Activated CD4-positive, CD25-positive, alpha-beta regulatory T cell (primary cell): ENCODE results near the gene RYR2.

ENCODE experiments used
- DNase-seq, 4 experiments: peaks; one replicate each; lab custom pipeline; 2025; lab: John Stamatoyannopoulos, UW

Gene RYR2

DNA sequence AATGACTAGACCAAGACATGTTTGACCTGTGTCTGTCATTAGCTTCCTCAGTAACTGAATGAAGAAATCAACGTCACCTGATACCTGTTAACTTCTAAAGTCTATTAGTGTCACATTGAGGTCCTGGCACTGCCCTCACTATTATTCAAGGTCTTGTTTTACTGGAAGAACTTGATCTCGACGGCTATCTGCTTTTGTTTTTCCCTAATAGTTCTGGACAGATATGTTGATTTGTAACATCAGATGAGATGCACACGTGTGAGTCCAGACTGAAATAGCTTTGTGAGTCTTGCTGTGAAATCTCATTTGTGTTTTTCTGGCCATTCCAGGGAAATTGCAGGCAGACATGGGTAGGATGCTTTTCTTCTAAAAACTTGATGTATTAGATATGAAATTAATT is 159.2 kb downstream of the RYR2 start:
- no peak for DNase-seq

DNA sequence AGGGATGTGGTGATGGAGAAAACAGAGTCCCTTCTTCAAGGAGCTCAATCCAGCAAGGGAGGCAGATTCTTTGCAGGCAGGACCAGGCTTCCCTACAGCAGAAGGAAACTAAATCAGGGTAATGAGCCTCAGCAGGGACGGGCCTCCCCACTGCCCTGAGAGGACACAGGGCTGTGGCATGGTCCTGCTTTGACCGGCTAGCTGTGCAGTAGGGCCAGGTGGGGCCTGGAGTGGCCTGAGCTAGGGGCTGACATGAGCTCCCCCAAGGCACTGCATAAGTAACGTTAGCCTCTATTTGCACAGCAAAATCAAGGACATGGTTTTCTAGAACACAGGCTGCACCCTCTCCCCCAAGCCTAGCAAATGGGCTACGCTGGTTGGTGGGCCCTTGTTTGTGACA is 162.9 kb downstream of the RYR2 start:
- DNase-seq, result no peak

DNA sequence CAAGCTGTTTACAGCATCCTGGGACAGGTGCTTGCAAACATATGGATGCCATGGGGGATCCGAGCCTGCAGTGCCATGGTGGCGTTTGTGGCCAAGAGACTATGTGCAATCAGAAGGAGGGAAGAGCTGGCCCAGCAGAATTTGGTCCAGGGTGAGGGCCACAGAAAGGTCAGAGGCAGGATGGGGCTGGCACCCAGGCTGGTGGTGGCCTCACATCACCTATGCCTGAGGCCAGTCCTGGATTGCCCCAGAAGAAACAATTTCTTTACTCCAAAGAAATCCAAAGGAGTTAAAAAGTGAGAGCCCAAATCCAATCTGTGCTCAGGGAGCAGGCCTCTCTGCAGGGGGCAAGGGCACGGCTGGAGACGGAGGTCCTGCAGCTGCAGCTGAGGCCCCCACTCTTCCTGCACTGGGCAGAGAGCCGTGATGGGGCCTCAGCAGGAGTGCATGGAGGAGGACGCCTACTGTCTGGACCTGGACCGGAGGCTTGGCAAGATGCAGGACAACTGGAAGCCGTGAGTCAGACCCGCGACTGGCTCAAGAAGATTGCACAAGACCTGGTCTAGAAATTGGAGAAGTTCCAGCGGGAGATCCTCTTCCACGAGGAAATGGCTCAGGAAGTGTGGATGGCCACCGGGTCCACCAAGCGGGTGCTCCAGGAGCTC is 163.5 kb downstream of the RYR2 start:
- DNase-seq, result no peak

DNA sequence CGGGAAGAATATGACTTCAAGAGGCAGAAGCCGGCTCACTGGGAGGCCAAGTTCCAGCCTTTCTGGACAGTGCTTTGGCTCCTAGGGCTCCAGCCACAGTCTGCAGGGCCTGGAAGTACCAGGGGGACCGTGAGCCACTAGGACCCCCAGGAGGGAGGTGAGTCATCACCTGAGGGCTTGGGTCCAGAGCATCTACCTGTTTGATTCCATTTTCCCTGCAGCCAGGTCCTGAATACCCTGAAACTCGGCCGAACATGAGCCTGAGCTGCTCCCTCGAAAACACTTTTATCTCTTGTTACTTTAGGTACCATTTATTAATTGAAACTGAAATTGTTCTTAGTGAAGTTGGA is 164.1 kb downstream of the RYR2 start:
- no peak for DNase-seq

DNA sequence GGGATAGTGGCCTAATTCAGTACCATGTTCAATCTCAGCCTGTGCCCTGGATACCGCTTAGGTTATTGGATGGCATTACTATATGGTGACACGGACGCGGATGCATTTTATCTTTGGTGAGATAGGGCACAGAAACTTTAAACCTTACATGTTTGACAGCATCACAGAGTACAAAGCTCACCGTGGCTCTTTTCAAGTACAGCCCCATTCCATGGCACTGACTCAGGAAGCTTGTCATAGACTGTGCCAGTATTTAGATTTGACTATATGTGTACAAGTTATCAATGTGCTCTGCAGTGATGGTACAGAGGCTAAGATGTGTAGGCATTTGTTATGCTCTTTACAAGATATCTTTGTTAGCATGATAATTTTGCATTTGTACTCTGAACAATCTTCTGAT is 169.0 kb downstream of the RYR2 start:
- no peak for DNase-seq

DNA sequence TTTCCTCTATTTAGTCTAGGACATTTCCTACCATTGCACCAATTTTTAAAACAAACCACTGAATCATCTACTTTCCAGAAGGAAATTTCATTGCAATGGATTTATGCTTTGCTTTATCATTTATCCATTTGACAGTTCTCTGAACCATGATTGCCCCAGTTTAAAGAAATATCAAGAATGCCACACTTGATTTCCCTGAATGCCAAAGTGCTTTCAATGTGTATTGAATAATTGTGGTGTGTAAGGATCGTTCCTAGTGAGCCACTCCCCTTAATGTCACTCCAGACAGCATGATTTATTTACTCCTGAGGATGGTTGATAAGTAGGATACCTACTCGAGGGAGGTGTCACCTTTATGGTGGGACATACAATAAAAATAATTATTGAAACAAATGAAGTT is 169.6 kb downstream of the RYR2 start:
- DNase-seq, result no peak

DNA sequence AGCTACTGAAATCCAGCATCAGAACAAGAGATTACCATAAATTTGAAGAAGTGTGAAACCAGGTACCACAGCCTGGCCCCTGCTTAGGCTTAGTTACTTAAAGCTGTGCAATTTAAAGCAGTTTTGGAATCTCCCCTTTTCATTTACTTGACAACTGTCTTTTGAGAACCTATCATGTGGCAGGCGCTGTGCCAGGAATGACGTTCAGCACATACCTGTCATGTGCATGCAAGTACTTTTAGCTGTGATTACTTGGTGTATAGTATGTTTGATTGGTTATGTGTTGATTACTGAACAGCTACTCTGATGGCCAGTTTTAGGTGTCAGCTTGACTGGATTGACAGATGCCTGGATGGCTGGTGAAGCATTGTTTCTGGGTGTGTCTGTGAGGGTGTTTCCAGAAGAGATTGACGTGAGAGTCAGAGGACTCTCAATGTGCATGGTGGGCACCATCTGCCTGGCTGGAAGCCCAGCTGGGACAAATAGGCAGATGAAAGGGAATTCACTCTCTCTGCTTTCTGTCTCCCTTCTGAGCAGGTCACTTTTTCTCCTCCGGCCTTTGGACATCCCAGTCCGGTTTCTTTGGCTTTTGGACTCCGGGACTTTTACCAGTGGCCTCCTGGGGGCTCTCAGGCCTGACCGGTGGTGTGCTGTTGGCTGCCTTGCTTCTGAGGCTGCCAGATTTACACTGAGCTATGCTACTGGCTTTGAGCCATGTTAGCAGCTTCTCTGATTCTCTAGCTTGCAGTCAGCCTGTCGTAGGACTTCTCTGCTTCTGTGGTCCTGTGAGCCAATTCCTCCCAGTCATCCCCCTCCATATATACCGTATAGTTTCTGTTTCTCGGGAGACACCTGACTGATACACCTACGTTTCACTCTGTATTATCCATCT is 178.0 kb downstream of the RYR2 start:
- DNase-seq, result no peak

DNA sequence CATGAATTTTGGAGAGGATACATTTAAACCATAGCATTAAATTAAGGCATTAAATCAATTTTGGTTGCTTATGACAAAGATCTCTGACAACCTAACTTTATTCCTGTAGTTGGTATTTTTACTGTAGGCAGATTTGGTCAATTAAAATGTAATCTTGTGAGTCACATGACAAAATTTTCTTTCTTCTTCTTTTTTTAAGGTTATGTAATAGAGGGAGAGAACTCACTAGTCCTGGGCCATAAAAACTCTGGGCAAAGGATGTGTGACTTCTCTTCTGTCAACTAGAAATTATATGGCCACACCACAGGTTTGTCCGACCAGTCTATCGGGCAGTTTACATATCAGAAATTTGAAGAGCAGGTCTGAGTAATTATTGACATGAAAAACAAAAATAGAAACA is 181.4 kb downstream of the RYR2 start:
- no peak for DNase-seq

DNA sequence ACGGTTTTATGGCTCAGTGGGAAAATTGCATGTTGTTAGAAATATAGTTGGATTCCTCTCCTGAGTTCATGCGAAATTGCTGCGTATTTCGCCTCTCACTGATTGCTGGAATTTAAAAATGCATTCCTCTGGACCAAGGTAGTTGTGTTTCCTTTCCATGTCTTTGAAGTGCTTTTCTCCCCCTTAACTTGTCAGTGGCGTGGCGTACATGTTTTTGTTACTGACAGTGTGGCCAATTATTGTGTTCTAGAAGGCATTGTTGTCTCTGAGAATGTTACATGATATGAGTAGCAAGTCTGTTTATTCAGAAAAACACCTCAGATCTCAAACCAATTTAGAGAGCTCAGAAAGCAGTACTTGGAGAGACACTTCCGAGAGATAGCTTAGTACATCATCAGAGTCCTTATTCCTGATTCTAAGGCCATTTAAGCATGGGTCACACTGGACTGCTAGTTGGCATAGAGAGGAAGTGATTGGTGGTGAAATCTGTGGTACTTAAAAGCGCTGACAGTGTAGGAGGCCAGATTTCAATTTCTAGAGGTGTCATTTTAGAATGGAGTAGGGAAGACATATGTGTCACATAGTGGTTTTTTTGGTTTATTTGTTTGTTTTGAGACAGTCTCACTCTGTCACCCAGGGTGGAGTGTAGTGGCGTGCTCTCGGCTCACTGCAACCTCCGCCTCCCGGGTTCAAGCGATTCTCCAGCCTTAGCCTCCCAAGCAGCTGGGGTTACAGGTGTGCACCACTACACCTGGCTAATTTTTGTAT is 184.4 kb downstream of the RYR2 start:
- DNase-seq, result no peak

DNA sequence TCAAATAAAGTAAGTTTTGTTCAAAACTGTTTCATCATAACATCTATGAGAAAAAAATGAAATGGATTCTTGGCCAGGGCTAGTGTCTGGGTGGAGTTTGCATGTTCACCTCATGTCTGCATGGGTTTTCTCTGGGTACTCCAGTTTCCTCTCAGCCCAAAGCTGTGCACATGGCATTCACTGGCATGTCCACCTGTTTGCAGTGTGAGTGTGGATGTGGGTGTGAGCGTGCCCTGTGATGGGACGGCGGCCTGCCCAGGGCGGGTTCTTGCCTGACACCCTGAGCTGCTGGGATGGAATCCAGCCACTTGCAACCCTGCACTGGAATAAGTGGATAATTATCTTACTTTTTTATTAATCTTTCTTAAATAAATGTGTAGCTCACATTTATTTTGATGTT is 185.5 kb downstream of the RYR2 start:
- DNase-seq, result no peak

DNA sequence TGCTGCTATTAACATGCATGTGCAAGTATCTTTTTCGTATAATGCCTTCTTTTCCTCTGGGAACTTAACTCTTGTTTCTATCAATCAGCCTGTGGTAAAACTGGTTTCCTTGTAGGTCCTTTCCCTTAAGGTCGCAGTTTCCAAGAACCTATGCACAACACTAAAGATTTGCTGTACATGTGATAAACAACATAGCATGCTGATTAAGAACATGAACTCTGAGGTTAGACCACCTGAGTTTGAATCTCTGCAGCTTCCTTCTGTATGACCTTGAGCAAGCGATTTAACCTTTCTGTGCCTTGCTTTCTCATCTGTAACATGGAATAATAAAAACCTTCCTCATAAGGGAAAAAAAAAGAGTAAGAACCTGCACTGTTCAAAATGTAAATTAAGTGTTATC is 186.4 kb downstream of the RYR2 start:
- DNase-seq, result no peak

DNA sequence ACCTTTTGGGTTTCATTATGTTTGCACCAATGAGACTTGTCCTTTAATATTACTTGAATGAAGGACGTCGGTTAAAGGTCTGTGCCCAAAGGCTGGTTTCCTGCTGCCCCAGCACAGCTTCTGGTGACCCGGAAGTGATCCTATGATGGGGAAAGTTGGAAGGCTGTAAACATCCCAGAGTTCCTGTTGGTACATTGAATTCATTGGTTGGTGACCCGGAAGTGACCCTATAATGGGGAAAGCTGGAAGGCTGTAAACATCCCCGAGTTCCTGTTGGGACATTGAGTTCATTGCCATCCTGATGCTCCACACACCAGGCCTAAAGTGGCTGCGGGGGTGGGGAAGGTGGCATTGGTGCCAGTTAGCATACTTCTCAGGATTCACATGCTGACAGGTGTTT is 187.3 kb downstream of the RYR2 start:
- DNase-seq, result no peak

DNA sequence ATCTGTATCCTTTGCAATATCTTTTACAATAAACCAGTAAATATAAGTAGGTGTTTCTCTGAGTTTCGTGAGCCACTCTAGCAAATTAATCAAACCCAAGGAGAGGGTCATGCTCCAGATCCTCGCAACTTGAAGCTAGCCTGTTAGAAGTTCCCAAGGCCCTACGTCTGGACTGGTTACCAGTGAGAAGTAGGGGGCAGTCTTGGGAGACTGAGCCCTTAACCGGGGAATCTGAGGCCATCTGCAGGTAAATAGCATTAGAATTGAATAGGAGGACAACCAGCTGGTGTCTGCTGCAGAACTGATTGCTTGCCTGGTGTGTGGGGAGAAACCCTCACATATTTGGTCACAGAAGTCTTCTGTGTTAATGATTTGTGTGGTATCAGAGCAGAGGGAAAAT is 190.5 kb downstream of the RYR2 start:
- no peak for DNase-seq

DNA sequence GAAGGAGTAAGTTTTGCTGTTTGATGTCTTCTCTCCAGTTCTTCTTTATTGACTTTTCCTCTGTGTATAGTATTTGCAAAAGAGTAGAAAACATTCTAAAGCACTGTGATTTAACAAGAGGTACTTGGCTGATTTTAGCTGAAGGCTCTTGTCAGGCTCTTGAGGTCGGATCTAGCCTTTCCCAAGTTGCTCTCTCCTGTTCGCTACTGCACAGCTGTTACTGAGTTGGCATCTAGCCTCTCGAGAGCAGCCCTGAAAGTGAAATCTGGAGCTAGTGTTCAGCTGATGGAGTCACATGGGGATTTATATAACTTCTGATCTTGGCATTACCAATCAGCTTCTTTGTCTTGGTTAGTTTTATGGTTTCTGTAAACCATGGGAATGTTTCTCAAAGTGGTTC is 193.1 kb downstream of the RYR2 start:
- no peak for DNase-seq

DNA sequence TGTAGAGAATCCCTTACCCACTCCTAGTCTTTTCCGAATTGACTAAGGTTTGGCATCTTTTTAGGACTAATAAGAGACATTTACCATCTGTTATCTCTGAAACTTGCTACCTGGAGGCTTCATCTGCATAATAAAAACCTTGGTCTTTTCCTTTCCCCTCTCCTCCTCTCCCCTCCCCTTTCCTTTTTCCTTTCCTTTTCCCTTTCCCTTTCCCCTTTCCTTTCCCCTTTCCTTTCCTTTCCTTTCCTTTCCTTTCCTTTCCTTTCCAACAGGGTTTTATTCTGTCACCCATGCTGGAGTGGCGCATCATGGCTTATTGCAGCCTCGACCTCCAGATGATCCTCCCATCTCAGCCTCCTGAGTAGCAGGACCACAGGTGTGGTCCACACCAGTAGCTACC is 195.7 kb downstream of the RYR2 start:
- no peak for DNase-seq

DNA sequence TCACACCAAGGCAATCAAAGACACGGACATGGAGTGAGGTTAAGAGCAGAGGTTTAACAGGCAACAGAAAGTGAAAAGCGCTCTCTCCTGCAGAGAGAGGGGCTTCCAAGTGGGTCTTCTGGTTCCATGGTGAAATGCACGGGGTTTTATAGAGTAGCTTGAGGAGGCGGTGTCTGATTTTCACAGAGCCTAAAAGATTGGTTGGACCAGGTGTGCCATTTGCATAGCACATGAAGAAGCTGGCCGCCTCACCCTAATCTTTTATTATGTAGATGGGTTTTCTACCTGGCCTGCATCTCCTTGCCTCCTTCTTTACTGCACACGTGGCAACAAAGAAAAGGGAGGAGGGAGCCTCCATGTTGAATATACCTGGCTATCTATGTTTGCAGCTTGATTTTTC is 197.3 kb downstream of the RYR2 start:
- no peak for DNase-seq

DNA sequence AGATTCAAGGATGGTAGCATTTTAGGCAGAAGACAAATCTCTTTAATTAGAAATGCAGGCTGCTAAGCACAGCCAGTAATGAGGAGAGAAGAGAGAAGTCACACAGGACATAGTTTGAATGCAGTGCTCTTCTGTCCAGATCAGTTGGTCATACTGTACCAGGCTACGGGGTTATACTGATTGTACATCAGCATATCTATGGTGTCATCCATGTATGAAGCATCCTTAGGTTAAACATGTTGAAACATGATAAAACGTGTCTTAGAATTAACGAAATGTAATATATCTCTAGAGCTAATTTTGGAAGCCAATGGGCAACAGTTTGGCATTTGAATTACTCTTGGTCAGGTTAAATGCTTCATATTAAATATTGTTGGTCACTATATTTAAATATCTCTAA is 199.1 kb downstream of the RYR2 start:
- DNase-seq, result no peak

DNA sequence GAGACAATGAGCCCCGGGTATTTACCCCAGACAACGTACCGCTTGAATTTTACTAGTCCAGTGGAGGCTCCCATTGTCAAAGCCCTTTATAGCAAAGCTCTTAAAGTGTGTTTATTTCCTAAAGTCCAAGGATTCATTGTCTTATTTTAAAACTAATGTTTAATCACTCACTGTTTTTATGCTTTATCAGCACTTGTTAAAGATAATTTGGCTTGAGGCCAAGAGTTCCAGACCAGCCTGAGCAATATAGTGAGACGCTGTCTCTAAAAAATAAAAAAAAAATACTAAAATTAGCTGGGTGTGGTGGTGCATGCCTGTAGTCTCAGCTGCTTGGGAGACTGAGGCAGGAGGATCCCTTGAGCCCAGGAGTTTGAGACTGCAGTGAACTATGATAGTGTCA is 202.8 kb downstream of the RYR2 start:
- no peak for DNase-seq

DNA sequence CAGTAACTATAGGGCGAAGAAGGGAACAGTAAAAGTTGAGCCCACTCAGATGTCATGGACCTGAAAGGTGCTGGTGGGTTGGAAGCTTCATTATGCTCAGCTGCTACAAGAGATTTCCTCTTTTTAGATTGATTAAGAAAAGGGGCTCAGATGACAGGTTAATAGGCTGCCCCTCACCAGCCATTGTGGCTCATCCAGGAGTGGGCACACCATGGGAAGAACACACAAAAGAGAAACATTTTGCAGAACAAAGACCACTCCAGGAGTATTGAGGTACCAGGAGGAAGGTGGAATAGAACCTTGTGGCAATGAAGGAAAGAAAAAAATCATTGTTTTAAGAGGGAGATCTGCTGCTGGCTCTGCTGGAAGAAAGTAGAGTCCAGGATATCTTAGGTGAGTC is 205.5 kb downstream of the RYR2 start:
- no peak for DNase-seq

DNA sequence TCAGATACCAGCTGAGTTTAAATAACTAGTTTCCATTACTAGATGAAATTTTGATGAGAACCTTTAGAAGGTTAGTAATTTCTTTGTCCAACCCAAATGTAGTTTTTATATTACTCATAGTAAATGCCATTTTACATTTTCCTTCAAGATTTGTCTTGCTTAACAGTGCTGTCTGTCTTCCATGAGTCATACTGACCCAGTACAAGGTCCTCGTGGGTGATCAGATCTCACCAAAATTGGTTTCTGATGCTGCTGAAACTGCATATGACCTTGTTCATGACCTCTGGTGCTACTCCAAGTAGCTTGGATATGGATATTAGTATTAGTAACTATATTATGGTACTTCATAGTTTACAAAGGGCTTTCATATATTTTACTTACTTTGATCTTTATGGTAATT is 207.1 kb downstream of the RYR2 start:
- no peak for DNase-seq

DNA sequence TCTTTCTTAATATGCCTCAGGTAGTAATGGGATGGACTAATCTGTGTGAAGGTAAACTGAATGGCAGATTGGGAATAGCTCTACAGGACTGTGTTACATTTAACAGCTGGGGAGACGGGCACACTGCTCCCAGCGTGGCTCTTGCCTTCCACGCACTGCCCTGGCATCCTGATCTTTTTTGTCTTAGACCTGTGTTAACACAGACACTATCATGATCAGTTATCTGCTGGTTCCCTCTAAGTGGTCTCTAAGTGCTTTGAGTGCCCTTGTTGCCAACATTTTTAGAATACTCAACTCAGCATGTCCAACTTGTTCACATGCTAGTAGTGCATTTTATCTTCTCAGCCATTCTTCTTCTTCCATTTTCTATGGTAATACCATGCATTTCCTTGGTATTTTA is 208.1 kb downstream of the RYR2 start:
- no peak for DNase-seq

DNA sequence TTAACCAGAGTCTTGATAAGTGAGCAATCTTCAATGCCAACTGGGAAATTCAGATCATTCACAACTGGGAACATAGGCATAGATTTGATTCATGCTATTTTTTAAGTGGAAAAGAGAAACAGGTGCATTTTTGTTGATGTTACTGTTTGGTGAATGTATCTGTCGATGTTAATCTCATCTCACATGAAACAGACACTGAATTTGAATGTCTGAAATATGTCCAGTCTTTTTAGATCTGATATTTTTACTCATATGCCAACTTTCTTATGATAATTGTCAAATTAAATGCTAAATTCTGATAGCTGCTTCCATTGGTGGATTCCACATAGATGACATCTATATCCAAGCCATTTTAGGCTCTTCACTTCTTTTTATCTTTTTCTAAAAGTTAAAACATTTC is 213.1 kb downstream of the RYR2 start:
- DNase-seq, result no peak

DNA sequence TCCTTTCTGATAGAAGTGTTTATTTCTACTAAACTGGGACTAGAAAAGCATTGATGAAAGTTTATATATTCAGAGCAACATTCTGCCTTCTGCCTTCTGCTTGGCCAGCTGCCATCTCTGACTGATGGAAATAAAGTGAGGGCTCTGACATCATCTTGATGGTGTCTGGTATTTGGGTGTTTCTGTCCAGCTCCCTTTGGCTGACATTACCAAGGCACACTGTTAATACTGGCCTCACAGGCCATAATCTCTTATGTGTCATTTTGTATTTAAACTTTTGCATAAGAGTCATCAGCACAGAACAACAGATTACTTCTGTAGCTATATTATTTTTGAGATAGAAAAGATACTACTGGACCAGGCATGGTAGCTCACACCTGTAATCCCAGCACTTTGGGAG is 216.9 kb downstream of the RYR2 start:
- no peak for DNase-seq
